ENCODE data around the gene TBKBP1.

TBKBP1 gene

DNA sequence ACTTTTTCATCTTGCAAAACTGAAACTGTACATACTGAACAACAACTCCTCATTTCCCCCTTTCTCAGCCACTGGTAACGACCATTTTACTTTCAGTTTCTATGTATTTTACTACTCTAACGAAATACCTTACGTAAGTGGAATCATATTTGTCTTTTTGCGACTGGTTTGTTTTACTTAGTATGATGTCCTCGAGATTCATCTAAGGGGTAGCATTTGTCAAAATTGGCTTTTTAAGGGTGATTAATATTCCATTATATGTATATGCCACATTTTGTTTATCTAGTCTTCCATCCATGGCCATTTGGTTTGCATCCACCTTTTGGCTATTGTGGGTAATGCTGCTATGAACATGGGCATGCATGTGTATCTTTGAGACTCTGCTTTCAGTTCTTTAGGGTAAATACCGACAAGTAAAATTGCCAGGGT is 33.9 kb upstream of the TBKBP1 start:
- Histone ChIP-seq H3K27me3 (replicated peaks; ENCODE audit: control insufficient read depth, insufficient read depth, low read length) (no peaks in the 10 kb centered on the region), H3K9me3 (ENCODE audit: control insufficient read depth, low read length) (no peaks in the 10 kb centered on the region), H3K36me3 (ENCODE audit: control insufficient read depth, insufficient read depth, low read length, severe bottlenecking) (peaks cover 99% of the 10 kb centered on the region), H3K9ac (ENCODE audit: low read length) (no peak overlapping the region), H3K4me3 (ENCODE audit: low read length) (no peak overlapping the region), H3K4me1 (ENCODE audit: control insufficient read depth, insufficient read depth, low read length) (peaks cover 10% of the 10 kb centered on the region)
- DNase-seq (ENCODE audit: low read depth) = no peak

DNA sequence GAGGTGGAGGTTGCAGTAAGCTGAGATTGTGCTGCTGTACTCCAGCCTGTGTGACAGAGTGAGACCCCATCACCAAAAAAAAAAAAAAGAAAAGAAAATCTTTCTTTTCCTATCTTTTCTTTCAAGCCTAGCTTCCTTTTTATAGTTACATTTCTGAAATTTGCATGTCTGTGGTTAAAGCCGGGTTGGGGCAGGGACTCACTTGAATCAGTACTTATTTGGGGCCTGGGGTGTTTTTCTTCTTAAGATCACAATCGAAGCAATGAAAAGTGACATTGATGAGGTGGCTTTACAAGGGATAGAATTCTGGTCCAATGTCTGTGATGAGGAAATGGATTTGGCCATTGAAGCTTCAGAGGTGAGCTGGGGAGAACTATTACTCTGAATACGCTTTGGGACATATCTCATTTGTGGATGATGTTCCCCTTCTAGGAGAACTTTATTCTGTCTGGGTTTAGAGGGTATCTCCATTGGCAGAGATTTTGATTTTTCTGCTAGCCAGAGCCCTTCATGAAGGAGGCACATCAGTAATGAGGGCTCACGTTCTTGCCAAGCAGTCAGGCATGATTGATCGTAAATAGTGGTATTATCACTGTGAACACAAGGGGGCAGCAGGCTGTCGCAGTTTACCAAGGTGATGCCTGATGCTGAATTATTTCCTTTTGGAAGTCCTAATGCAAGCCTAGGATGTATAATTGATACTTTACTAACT is 29.9 kb upstream of the TBKBP1 start:
- Histone ChIP-seq H3K36me3 (ENCODE audit: control insufficient read depth, insufficient read depth, low read length, severe bottlenecking) (peaks cover 96% of the 10 kb centered on the region), H3K4me3 (ENCODE audit: low read length) (no peak overlapping the region)
- DNase-seq (ENCODE audit: low read depth) = peak; percentile 82

DNA sequence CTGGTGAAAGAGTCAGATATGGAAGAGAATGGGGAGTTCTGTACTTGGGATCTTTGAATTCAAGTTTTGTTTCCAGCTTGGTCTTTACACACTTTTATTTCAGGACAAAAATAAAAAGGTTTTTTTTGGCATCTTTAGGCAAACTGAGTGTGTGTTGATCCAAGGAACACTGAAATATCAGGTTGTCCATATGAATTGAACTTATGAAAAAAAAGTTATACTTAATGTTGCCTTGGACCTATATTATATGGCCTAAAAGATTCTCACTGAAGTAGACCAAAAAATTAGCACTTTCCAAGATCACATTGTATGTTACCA is 29.4 kb upstream of the TBKBP1 start:
- DNase-seq (ENCODE audit: low read depth) = no peak
- Histone ChIP-seq H3K4me1 (ENCODE audit: control insufficient read depth, insufficient read depth, low read length) (peaks cover 34% of the 10 kb centered on the region), H3K9ac (ENCODE audit: low read length) (peak overlapping the region; percentile 18), H3K36me3 (ENCODE audit: control insufficient read depth, insufficient read depth, low read length, severe bottlenecking) (peaks cover 96% of the 10 kb centered on the region), H3K4me3 (ENCODE audit: low read length) (no peak overlapping the region), H3K27me3 (replicated peaks; ENCODE audit: control insufficient read depth, insufficient read depth, low read length) (no peaks in the 10 kb centered on the region), H3K9me3 (ENCODE audit: control insufficient read depth, low read length) (no peaks in the 10 kb centered on the region)

More for the DNA sequence above, 29.9 kb upstream of the TBKBP1 start:
- H3K9me3 ChIP-seq (ENCODE audit: control insufficient read depth, low read length) = no peaks in the 10 kb centered on the region
- no peak overlapping the region for H3K9ac ChIP-seq (ENCODE audit: low read length)
- H3K4me1 ChIP-seq (ENCODE audit: control insufficient read depth, insufficient read depth, low read length) = peaks cover 29% of the 10 kb centered on the region
- H3K27me3 ChIP-seq (replicated peaks; ENCODE audit: control insufficient read depth, insufficient read depth, low read length) = no peaks in the 10 kb centered on the region

DNA sequence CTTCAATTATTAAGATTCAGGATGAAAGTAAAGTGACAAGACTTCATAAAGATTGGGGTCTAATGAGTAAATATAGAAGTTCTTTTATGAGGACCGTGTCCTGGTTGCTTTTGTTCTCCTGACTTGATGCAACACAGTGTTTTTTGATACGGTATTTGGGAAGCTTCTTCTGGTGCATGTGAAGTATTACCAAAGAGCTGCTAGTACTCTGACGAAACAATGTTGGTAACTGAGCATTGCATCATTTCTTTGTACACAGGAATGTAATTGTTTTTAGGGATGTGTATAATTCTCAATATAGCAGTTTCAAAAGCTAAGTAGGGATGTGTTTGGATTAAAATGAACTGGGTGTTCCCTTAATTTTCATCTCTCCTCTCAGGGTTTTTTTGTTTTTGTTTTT is 28.3 kb upstream of the TBKBP1 start:
- Histone ChIP-seq H3K4me3 (ENCODE audit: low read length) (no peak overlapping the region), H3K27me3 (replicated peaks; ENCODE audit: control insufficient read depth, insufficient read depth, low read length) (no peaks in the 10 kb centered on the region), H3K36me3 (ENCODE audit: control insufficient read depth, insufficient read depth, low read length, severe bottlenecking) (peaks cover 96% of the 10 kb centered on the region), H3K9me3 (ENCODE audit: control insufficient read depth, low read length) (no peaks in the 10 kb centered on the region), H3K9ac (ENCODE audit: low read length) (no peak overlapping the region), H3K4me1 (ENCODE audit: control insufficient read depth, insufficient read depth, low read length) (peaks cover 40% of the 10 kb centered on the region)
- peak; percentile 87 for DNase-seq (ENCODE audit: low read depth)

DNA sequence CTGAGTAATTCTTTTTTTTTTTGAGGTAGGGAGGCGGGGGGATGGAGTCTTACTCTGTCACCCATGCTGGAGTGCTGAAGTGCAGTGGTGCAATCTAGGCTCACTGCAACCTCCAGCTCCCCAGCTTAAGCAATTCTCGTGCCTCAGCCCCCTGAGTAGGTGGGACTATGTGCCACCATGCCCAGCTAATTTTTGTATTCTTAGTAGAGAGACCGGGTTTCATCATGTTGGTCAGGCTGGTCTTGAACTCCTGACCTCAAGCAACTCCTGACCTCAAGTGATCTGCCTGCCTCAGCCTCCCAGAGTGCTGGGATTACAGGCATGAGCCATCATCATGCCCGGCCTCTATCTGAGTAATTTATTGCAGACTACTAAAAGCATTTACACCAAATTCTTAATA is 24.9 kb upstream of the TBKBP1 start:
- Histone ChIP-seq H3K9me3 (ENCODE audit: control insufficient read depth, low read length) (no peaks in the 10 kb centered on the region), H3K4me1 (ENCODE audit: control insufficient read depth, insufficient read depth, low read length) (peaks cover 40% of the 10 kb centered on the region), H3K4me3 (ENCODE audit: low read length) (no peak overlapping the region), H3K36me3 (ENCODE audit: control insufficient read depth, insufficient read depth, low read length, severe bottlenecking) (peaks cover 96% of the 10 kb centered on the region), H3K9ac (ENCODE audit: low read length) (peak overlapping the region; percentile 57), H3K27me3 (replicated peaks; ENCODE audit: control insufficient read depth, insufficient read depth, low read length) (no peaks in the 10 kb centered on the region)
- no peak for DNase-seq (ENCODE audit: low read depth)

DNA sequence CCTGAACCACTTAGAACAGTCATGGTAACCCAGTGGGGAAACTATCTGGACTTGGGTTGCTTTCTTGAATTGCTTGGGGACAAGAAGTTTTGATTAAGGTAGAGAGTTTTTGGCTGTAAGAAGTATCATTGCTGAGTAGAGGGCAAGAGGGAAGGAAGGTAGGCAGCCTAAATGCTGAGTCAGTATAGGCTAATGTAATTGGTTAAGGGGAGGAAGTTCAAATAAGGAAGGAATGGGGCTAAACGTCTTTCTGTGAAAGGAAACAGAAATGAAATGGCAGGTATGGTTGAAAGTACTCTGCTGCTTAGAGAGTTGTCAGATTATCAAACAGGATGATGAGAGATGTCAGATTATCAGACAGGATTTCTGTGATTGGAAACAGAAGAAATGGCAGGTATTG is 23.9 kb upstream of the TBKBP1 start:
- H3K9me3 ChIP-seq (ENCODE audit: control insufficient read depth, low read length) = no peaks in the 10 kb centered on the region
- H3K27me3 ChIP-seq (replicated peaks; ENCODE audit: control insufficient read depth, insufficient read depth, low read length) = no peaks in the 10 kb centered on the region
- no peak for DNase-seq (ENCODE audit: low read depth)
- peaks cover 33% of the 10 kb centered on the region for H3K4me1 ChIP-seq (ENCODE audit: control insufficient read depth, insufficient read depth, low read length)
- H3K36me3 ChIP-seq (ENCODE audit: control insufficient read depth, insufficient read depth, low read length, severe bottlenecking) = peaks cover 96% of the 10 kb centered on the region
- no peak overlapping the region for H3K9ac ChIP-seq (ENCODE audit: low read length)
- H3K4me3 ChIP-seq (ENCODE audit: low read length) = no peak overlapping the region

DNA sequence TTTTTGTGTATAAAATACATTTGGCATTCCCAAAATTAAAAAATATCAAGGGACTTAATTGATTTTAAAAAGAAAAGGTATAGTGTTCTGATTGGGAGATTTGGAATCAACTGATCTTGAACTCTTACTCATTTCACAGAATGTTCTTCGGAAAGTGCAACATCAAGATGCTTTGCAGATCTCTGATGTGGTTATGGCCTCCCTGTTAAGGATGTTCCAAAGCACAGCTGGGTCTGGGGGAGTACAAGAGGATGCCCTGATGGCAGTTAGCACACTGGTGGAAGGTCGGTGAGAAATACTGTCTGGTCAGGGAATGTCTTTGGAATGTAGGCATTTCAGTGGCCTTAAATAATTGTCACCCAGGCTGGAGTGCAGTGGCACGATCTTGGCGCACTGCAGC is 19.5 kb upstream of the TBKBP1 start:
- Histone ChIP-seq H3K36me3 (ENCODE audit: control insufficient read depth, insufficient read depth, low read length, severe bottlenecking) (peaks cover 100% of the 10 kb centered on the region), H3K4me1 (ENCODE audit: control insufficient read depth, insufficient read depth, low read length) (peaks cover 6% of the 10 kb centered on the region), H3K27me3 (replicated peaks; ENCODE audit: control insufficient read depth, insufficient read depth, low read length) (no peaks in the 10 kb centered on the region), H3K9me3 (ENCODE audit: control insufficient read depth, low read length) (no peaks in the 10 kb centered on the region), H3K4me3 (ENCODE audit: low read length) (no peak overlapping the region), H3K9ac (ENCODE audit: low read length) (no peak overlapping the region)
- no peak for DNase-seq (ENCODE audit: low read depth)

DNA sequence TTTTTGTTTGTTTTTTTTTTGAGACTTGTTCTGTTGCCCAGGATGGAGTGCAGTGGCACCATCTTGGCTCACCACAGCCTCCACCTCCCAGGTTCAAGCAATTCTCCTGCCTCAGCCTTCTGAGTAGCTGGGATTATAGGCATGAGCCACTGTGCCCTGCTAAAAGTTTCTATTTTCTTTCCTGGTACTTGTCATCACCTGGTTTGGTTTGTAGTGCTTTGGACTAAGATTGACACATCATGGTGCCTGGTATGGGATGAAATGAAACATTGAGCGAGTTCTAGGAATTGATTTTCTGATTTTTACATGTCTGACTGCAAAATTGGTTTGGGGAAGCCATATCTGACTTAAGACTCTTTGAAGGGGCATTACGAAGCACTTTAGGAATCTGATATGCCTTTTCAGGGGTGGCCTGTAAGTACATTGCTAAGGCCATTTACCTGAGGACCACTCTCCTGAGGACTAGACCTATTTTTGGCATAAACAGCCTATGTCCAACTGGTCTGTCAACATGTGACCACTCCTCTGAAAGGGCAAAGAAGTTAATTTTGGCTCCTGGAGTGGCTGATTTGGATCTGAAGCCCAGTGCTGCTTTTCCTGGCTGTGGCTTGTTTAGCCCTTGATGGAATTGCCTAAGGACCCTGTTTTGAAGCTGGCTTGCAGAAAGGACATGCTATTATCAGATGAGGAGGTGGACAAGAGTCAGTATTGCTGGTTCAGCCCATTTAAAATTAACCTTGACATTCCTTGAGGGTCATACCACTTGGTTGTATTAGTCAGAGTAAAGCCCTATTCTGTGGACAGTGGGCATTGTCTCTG is 18.4 kb upstream of the TBKBP1 start:
- H3K27me3 ChIP-seq (replicated peaks; ENCODE audit: control insufficient read depth, insufficient read depth, low read length) = no peaks in the 10 kb centered on the region
- no peak for DNase-seq (ENCODE audit: low read depth)
- H3K36me3 ChIP-seq (ENCODE audit: control insufficient read depth, insufficient read depth, low read length, severe bottlenecking) = peaks cover 100% of the 10 kb centered on the region
- H3K9me3 ChIP-seq (ENCODE audit: control insufficient read depth, low read length) = no peaks in the 10 kb centered on the region
- H3K4me3 ChIP-seq (ENCODE audit: low read length) = no peak overlapping the region
- peaks cover 3% of the 10 kb centered on the region for H3K4me1 ChIP-seq (ENCODE audit: control insufficient read depth, insufficient read depth, low read length)
- H3K9ac ChIP-seq (ENCODE audit: low read length) = no peak overlapping the region

DNA sequence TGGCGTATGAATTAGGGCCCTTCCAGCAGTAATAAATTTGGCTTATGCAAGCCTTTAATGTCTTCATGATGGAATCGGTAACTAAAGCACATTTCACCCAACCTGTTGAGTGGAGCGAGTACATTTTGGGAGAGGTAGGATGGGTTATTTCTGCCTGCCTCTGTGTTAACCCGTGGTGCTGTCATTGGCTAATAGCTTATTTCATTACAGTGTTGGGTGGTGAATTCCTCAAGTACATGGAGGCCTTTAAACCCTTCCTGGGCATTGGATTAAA is 17.8 kb upstream of the TBKBP1 start:
- peaks cover 100% of the 10 kb centered on the region for H3K36me3 ChIP-seq (ENCODE audit: control insufficient read depth, insufficient read depth, low read length, severe bottlenecking)
- no peak overlapping the region for H3K9ac ChIP-seq (ENCODE audit: low read length)

DNA sequence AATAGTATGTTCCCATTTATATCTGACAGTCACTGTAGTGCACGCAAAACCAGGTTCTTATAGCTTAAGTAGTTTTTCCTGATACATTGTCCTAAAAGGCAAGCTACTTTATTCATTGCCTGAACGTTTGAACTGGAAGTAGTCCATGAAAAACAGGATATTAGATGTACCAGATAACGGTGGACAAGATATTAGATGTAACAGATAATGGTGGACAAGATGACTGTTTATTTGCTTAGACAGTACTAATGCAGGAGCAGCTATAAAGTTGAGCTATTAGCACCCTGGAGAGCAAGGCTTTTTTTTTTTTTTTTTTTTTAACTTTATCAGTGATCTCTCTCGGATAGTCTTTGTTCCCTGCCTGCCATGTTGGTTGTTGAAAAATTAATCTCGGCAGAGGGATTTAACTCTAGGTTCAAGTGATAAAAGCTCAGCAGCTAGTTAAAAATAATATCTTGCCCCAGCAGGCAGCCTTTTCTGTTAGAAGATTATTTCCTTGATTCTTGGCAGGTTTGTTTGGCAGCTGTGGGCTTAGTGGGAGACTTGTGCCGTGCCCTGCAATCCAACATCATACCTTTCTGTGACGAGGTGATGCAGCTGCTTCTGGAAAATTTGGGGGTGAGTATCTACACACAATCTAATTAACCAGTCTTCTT is 17.3 kb upstream of the TBKBP1 start:
- Histone ChIP-seq H3K36me3 (ENCODE audit: control insufficient read depth, insufficient read depth, low read length, severe bottlenecking) (peaks cover 98% of the 10 kb centered on the region), H3K4me1 (ENCODE audit: control insufficient read depth, insufficient read depth, low read length) (peaks cover 6% of the 10 kb centered on the region), H3K9me3 (ENCODE audit: control insufficient read depth, low read length) (no peaks in the 10 kb centered on the region), H3K4me3 (ENCODE audit: low read length) (no peak overlapping the region), H3K9ac (ENCODE audit: low read length) (no peak overlapping the region), H3K27me3 (replicated peaks; ENCODE audit: control insufficient read depth, insufficient read depth, low read length) (no peaks in the 10 kb centered on the region)
- no peak for DNase-seq (ENCODE audit: low read depth)

More for the DNA sequence above, 17.8 kb upstream of the TBKBP1 start:
- Histone ChIP-seq H3K9me3 (ENCODE audit: control insufficient read depth, low read length) (no peaks in the 10 kb centered on the region), H3K4me3 (ENCODE audit: low read length) (no peak overlapping the region), H3K27me3 (replicated peaks; ENCODE audit: control insufficient read depth, insufficient read depth, low read length) (no peaks in the 10 kb centered on the region), H3K4me1 (ENCODE audit: control insufficient read depth, insufficient read depth, low read length) (peaks cover 6% of the 10 kb centered on the region)
- no peak for DNase-seq (ENCODE audit: low read depth)

DNA sequence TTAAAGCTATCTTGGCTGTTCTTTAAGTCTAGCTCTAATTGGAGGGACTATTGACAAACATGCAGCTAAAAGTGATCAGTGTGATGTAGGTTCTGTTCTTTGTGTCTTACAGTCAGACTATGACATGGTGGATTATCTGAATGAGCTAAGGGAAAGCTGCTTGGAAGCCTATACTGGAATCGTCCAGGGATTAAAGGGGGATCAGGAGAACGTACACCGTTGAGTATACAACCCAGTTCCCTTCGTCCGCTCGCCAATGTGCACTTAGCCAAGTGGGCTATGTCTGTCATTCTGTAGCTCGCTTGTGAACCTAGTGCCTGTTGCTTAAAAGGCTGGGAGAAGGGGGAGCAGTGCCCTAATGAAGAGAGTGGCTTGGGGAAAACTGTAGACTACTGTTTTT is 15.8 kb upstream of the TBKBP1 start:
- Histone ChIP-seq H3K9ac (ENCODE audit: low read length) (no peak overlapping the region), H3K36me3 (ENCODE audit: control insufficient read depth, insufficient read depth, low read length, severe bottlenecking) (peaks cover 98% of the 10 kb centered on the region), H3K9me3 (ENCODE audit: control insufficient read depth, low read length) (no peaks in the 10 kb centered on the region), H3K27me3 (replicated peaks; ENCODE audit: control insufficient read depth, insufficient read depth, low read length) (no peaks in the 10 kb centered on the region), H3K4me1 (ENCODE audit: control insufficient read depth, insufficient read depth, low read length) (peaks cover 6% of the 10 kb centered on the region), H3K4me3 (ENCODE audit: low read length) (no peak overlapping the region)
- no peak for DNase-seq (ENCODE audit: low read depth)
